DOHH2 (cell line): ENCODE measurements around the gene MYCBP2.

Experiments used
- EZH2phosphoT487 ChIP-seq: fragments of 200-600 bp; sonication (generic); IDR thresholded peaks from 2 replicates; pipeline ENCODE4 v1.6.1; 2017; ENCODE audit warnings: borderline replicate concordance, mild to moderate bottlenecking, antibody characterized with exemption, low read length, moderate library complexity, mixed read lengths
- TF ChIP-seq, protein P1 (sequence below): fragments of 200-600 bp; sonication (generic); IDR thresholded peaks from one replicate; pipeline ENCODE4 v1.5.1; 2014; ENCODE audit warnings: antibody characterized with exemption, mild to moderate bottlenecking, low read depth, low read length; ENCODE audit not compliant: poor library complexity, severe bottlenecking

DNA sequence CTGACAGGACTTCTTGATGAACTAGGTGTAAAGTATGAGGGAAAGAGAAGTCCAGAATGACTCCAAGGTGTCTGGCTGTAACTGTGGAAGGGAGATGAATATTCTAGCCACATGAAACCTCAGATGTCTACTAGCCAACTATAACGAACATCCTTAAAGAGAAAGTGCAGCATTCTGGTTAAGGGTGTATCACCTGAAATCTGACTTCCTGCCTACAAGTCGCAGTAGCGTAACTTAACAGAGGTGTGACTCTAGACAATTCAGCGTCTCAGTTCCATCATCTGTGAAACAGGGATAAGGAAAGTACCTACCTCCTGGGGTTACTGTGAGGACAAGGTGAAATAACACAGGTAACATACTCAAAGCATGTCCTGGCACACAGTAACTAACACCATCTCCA lies 154.2 kb downstream of the MYCBP2 start:
- TF ChIP-seq, protein P1, sequence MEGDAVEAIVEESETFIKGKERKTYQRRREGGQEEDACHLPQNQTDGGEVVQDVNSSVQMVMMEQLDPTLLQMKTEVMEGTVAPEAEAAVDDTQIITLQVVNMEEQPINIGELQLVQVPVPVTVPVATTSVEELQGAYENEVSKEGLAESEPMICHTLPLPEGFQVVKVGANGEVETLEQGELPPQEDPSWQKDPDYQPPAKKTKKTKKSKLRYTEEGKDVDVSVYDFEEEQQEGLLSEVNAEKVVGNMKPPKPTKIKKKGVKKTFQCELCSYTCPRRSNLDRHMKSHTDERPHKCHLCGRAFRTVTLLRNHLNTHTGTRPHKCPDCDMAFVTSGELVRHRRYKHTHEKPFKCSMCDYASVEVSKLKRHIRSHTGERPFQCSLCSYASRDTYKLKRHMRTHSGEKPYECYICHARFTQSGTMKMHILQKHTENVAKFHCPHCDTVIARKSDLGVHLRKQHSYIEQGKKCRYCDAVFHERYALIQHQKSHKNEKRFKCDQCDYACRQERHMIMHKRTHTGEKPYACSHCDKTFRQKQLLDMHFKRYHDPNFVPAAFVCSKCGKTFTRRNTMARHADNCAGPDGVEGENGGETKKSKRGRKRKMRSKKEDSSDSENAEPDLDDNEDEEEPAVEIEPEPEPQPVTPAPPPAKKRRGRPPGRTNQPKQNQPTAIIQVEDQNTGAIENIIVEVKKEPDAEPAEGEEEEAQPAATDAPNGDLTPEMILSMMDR, result no peak
- no peak for TF ChIP-seq EZH2phosphoT487
